T-helper 9 cell (primary cell): ENCODE measurements around the gene WFDC9.
"Not testable (repeated sequence)": the region's sequence is repeated elsewhere in the genome, so short reads cannot be mapped to it uniquely, and the experiment has no call there.

Source experiments
- DNase-seq: peaks from one replicate; pipeline ENCODE4 v3.0.0-alpha.2; 2020

WFDC9 gene

DNA sequence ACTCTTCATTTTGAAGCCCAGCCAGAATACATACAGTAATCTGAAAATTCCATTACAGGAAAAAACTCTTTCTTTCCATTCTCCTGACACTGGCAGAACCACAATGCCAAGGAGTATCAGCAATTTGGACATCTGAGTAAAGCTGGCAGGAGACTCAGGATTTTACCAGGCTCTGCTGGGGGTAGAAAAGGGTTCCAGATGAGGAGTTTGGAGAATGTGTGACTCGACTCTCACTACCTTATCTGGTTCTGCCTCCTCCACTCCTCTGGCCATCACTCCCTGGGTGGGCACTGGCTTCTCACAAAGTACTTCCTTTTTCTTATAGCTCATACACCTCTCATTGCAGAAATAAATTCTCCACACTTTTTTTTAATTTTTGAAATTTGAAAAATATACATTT is 41.4 kb downstream of the WFDC9 start:
- no peak for DNase-seq

DNA sequence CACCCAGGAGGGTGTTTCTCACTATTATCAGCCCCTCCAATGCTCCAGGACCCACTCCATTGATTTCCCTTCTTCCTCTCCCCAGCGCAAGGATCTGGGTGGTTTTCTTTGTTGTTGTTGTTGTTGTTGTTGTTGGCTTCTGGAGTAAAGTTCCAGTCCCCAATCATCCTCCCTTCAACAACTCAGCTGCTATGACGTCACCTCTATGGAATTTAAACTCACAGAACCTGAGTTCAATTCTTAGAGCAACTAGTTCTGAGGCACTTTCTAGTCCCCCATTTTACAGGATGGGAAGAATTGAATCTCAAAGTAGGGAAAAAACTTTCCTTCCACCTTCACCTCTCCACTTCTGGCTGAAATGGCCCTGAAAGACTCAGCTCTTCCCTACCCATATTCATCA is 42.3 kb downstream of the WFDC9 start:
- no peak for DNase-seq

DNA sequence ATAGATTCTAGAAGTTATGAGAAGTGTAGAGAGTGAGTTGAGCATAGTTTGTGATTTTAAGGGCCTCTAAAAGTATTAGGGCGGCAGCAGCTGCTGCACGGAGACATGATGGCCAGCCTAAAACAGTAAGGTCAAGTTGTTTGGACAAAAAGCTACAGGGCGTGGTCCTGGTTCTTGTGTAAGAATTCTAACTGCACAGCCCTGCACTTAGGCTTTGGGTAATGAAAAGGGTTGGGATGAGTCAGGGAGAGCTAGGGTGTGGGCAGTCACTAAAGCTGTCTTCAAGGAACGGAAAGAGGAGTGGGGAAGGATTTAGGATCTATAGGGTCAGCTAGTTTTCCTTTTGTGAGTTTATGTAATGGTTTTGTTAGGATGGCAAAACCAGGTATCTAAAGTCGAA is 45.1 kb downstream of the WFDC9 start:
- not testable (repeated sequence) for DNase-seq

DNA sequence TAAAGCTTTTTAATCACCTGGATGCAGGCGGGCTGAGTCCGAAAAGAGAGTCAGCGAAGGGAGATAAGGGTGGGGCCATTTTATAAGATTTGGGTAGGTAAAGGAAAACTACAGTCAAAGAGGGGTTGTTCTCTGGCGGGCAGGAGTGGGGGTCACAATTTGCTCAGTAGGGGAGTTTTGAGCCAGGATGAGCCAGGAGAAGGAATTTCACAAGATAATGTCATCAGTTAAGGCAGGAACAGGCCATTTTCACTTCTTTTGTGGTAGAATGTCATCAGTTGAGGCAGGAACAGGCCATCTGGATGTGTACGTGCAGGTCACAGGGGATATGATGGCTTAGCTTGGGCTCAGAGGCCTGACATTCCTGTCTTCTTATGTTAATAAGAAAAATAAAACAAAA is 46.8 kb downstream of the WFDC9 start:
- not testable (repeated sequence) for DNase-seq

DNA sequence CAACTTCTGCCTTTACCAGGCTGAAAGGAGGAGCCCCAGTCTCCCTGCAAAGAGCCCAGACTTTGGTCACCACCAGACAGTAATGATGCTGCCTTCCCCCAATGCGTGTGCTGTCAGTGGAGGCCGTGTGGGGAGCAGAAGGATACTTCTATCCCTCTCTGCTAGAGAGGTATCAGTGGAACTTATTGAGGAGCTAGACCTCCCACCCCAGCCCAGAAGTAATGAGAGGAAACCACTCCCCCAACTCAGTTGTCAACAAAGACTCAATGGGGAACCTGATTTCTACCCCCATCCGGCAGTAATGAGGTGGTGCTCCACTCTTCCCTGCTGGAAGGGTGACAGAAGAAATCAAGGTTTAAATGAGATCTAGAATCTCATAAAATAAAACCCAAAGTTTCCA is 47.6 kb downstream of the WFDC9 start:
- DNase-seq = no peak

DNA sequence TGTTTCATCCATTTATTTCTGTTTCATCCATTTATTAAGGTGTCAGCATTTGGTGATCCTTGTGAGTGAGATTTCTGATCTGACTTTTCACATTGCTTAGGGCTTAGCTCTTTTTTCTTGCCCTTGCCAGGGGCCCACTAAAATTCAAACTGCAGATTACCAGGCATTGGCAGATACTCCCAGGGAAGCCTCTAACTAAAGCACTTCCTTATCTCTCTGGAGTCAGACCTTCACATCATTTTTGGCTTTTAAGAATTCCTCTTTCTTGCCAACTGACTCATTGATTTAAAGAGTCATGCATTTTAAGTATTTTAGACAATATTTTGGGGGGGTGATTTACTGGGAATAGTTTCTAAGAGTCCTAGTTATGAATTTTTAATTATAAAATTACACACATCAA is 49.4 kb downstream of the WFDC9 start:
- no peak for DNase-seq

DNA sequence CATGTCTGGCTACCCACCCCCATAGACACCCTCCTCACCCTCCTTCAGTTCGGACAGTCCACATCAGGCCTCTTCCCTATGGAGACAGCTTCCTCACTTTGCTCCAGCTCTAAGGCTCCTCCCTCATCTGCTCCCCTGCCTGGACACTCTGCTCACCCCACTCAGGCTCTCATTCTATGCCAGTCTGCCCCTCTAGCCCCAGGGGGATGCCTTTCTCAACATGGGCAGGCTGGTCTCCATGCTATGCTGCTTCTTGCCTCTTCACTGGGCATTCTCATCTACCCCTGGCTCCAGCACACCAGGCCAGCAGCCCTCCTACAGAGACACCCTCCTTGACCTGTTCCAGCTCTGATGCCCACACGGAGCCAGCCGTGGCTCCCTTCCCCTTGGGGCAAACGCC is 51.9 kb downstream of the WFDC9 start, which contains the start of gene WFDC8:
TSS of gene WFDC8 (minus strand) at position 101 of the 400 bp plus-strand sequence. CDS start at position 64, 37 bp downstream.
- DNase-seq = no peak

DNA sequence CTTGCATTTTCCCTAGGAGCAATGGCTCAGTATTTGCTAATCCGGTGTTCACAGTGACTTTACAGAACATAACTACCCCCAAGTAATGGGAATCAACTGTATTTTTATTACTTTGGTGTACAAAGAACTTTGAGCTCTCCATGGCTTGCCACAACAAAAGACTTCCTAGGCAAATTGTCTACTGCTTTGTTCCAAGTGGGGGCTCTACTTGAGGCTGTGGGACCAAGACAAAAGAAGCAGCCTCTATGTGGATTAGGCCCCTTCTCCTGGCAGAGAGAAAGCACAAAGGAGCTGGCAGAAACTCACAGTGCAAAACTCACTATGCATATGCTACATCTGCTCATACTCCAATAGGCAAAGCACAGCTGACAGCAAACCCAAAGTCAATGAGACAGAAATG is 52.9 kb downstream of the WFDC9 start:
- no peak for DNase-seq

DNA sequence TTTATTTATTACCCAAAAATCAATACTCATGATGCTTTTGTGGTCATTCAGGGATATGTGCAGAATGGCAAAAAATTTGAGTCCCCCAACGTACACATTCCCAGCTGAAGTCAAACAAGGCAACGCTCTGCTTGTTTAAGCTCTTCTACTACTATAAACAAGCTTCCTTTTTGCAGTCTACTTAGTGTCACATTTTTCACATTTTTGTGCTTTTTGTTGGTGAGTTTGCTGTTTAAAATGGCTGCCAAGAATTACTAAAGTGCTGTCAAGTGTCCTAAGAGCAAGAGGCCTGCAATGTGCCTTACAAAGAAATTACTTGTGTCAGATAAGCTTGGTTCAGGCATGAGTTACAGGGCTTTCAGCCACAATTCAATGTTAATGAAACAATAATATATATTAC is 54.1 kb downstream of the WFDC9 start:
- no peak for DNase-seq

DNA sequence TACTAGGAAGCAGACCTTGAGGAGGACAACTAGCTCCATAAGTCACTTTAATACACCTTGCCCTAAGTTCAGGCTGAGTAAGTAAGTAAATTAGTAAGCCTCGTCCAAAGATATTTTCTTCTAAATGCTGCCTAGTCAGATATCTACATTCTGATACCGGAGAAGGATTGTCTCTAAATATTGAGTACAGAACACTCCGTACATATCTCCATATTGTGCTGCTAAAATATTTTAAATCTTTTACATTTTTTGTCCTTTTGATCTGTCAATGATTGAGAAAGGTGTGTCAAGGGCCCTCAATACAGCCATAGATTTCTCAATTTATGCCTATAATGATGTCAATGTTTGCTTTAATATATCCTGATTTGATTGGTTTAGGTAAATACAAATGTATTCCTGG is 55.2 kb downstream of the WFDC9 start:
- DNase-seq = no peak

DNA sequence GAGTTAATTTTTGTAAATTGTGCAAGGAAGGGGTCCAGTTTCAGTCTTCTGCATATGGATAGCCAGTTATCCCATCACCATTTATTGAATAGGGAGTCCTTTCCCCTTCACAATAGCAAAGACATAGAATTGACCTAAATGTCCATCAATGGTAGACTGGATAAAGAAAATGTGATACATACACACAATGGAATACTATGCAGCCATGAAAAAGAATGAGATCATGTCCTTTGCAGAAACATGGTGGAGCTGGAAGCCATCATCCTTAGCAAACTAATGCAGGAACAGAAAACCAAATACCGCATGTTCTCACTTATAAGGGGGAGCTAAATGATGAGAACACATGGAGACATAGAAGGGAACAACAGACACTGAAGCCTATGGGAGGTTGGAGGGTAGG is 61.4 kb downstream of the WFDC9 start:
- DNase-seq = not testable (repeated sequence)

DNA sequence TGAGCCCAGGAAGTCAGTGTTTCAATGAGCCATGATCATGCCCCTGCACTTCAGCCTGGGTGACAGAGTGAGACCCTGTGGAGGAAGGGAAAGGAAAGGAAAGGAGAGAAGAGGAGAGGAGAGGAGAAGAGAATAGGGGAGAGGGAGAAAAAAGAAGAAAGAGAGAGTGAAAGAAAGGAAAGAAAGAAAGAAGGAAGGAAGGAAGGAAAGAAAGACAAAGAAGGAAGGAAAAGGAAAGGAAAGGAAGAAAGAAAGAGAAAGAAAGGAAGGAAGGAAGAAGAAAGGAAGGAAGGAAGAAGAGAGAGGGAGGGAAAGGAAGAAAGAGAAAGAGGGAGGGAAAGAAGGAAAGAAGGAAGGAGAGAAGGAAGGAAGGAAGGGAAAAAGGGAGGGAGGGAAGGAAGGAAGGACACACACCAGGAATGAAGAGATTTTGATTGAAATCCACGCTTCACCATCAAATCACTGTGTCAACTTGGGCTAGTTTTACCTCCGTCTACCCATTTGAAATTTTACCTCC is 66.3 kb downstream of the WFDC9 start:
- DNase-seq = no peak
